Coronary artery (tissue), 2 donors: ENCODE results near the gene SEMA5A.

Experiments used
- DNase-seq: peaks from one replicate; pipeline ENCODE4 v3.0.0-alpha.2; 2017; ENCODE audit warnings: low spot score
- H3K27ac ChIP-seq, 2 donors: fragments of 200-600 bp; sonication (generic); one replicate each; pipeline ENCODE4 v1.5.1; 2016 to 2019
- H3K4me3 ChIP-seq: fragments of 200-600 bp; sonication (generic); 2 replicates; pipeline ENCODE4 v1.5.1; 2016; ENCODE audit warnings: mild to moderate bottlenecking, moderate library complexity
- CTCF ChIP-seq: fragments of 200-600 bp; sonication (generic); IDR thresholded peaks from one replicate; pipeline ENCODE4 v1.5.1; 2019; ENCODE audit warnings: antibody characterized with exemption

SEMA5A gene

GRCh38 chr5:9540791-9541190 lies 5.1 kb downstream of the SEMA5A start:
- no peak for DNase-seq
- Histone ChIP-seq H3K27ac (peak overlapping the region; percentile 57 to 87), H3K4me3 (peak overlapping the region; percentile 59)
- TF ChIP-seq CTCF: no peak

GRCh38 chr5:9538504-9538903 lies 7.4 kb downstream of the SEMA5A start:
- TF ChIP-seq CTCF: no peak
- Histone ChIP-seq H3K27ac (peak overlapping the region in 1 of 2 donors; percentile 39), H3K4me3 (no peak overlapping the region)
- no peak for DNase-seq

GRCh38 chr5:9537223-9538141 lies 8.4 kb downstream of the SEMA5A start:
- no peak for DNase-seq
- peak overlapping the region in 1 of 2 donors; percentile 39 for H3K27ac ChIP-seq
- TF ChIP-seq CTCF: no peak
- H3K4me3 ChIP-seq: no peak overlapping the region

- DNase-seq: no peak
Measured at GRCh38 chr5:9536717-9537116, 9.2 kb downstream of the SEMA5A start.

GRCh38 chr5:9534881-9535517 lies 10.9 kb downstream of the SEMA5A start:
- Histone ChIP-seq H3K4me3 (peak overlapping the region; percentile 39), H3K27ac (peak overlapping the region in 1 of 2 donors; percentile 2)
- DNase-seq: no peak
- no peak for TF ChIP-seq CTCF

More at GRCh38 chr5:9536717-9537116, 9.2 kb downstream of the SEMA5A start:
- no peak overlapping the region for H3K4me3 ChIP-seq
- TF ChIP-seq CTCF: no peak
- H3K27ac ChIP-seq: peak overlapping the region in 1 of 2 donors; percentile 31

GRCh38 chr5:9533562-9534364 lies 12.1 kb downstream of the SEMA5A start:
- no peak for TF ChIP-seq CTCF

More at GRCh38 chr5:9533562-9534364, 12.1 kb downstream of the SEMA5A start:
- peak overlapping the region in 1 of 2 donors; percentile 47 for H3K27ac ChIP-seq
- DNase-seq: no peak
- H3K4me3 ChIP-seq: no peak overlapping the region
